ENCODE results near the gene GRB2. TPM values are rescaled to one million over a fixed set of nuclear protein-coding genes. Genes with fewer than 3 reads are reported as not detected.

Gene GRB2
- total RNA-seq, 1 donor from 2014 or later: 77.5 TPM

DNA sequence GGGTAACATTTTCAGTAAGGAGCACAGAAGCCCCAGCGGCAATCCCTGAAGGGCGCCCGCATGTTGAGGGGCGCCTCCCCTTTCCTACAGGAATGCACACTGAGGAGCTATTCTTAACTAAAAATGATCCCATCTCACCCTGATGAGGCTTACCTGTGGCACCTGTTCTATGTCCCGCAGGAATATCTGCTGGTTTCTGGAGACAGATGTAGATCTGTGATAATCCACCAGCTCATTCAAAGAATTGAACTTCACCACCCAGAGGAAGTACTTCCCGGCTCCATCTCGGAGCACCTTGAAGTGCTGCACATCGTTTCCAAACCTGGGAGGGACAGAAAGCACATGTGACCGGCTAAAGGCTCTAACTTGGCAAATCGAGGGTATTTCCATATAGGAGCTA, 84.0 kb downstream of the GRB2 start:
- DNase-seq (ENCODE audit: low read depth): no peak
- TF ChIP-seq, protein P1, sequence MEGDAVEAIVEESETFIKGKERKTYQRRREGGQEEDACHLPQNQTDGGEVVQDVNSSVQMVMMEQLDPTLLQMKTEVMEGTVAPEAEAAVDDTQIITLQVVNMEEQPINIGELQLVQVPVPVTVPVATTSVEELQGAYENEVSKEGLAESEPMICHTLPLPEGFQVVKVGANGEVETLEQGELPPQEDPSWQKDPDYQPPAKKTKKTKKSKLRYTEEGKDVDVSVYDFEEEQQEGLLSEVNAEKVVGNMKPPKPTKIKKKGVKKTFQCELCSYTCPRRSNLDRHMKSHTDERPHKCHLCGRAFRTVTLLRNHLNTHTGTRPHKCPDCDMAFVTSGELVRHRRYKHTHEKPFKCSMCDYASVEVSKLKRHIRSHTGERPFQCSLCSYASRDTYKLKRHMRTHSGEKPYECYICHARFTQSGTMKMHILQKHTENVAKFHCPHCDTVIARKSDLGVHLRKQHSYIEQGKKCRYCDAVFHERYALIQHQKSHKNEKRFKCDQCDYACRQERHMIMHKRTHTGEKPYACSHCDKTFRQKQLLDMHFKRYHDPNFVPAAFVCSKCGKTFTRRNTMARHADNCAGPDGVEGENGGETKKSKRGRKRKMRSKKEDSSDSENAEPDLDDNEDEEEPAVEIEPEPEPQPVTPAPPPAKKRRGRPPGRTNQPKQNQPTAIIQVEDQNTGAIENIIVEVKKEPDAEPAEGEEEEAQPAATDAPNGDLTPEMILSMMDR (conservative IDR thresholded peaks at IDR 0.05; ENCODE audit: low read depth, low read length): no peak
- no peak overlapping the region for H3K4me3 ChIP-seq (ENCODE audit: low read depth, low read length)

DNA sequence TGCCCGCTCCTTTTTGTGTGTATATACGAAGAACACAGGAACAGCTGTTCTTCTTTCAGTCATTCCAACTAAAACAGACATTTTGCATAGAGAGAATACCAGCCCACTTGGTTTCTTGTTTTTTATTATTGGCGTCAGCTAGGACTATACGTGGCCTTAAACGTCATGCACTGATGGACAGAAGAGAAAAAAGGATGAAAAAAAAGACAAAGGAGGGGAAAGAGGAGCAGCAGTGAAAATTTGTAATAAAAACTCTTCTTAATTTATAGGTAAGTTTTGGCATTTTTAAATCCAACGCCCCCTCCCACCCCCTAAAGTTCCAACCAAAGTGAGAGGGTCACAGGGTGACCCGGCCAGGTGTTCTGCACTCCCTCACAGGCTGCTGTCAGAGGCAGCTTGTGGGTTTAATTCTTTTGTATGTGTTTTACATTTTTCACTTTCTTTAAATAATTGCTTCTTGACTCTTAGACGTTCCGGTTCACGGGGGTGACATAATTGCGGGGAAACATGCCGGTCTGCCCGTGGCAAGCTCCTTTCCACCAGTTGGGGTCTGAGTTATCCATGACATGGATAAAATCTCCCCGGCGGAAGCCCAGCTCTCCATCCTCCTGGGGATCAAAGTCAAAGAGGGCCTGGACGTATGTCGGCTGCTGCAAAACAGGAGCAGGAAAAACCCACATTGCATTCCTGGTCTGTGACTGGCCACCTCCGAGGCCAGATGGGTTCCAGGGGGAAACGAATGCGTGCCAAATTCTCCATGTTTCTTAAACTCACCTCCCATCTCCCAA, 85.4 kb downstream of the GRB2 start:
- TF ChIP-seq, protein P1 (conservative IDR thresholded peaks at IDR 0.05; ENCODE audit: low read depth, low read length): no peak
- no peak for DNase-seq (ENCODE audit: low read depth)
- no peak overlapping the region for H3K4me3 ChIP-seq (ENCODE audit: low read depth, low read length)

DNA sequence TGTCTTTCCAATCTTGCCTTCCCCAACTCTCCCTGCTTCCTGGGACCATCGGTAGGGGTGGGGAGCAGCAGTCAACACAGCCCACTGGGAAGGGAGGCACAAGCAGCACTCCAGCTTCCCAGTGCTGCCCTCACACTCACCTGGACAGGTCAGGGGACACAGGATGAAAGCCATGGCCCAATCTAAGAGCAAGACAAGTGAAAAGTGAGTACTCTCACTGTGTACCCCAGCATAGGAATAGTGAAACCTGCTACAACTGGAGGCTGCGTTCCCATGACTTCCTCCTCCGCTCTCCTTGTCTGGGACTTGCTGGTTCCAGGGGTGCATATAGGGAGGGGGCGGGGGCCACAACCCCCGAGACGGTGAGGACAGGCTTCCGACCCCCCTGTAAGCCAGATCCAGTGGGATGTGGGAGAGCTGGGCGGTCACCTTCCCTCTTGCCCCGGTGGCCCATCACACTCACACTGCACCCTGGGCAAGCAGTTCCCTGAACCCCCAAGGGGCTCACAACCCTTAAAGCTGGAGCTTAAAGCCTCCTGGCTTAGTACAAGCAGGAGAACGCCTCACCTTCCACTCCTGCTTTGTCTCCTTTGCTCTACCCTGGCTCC, 86.8 kb downstream of the GRB2 start:
- H3K4me3 ChIP-seq (ENCODE audit: low read depth, low read length): no peak overlapping the region
- no peak for DNase-seq (ENCODE audit: low read depth)
- TF ChIP-seq, protein P1 (conservative IDR thresholded peaks at IDR 0.05; ENCODE audit: low read depth, low read length): no peak

DNA sequence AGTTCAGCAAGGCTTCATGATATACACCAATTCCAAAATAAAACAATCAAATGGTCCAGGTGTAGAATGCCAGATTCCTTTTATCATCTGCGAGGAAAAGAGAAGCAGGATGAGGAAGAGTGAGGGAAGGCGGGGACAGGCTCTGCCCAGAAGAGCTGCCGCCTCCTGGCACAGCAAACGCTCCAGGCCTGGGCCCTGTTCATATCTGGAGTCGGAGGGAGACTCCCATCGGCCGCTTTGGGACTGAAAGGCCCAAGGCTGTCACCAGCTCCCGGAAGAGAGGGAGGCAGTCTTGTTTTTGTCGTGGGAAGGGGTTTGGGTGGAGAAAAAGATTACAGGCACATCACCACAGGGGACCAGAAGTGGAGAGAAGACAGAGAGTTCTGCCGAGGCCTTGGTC, 87.3 kb downstream of the GRB2 start:
- H3K4me3 ChIP-seq (ENCODE audit: low read depth, low read length): no peak overlapping the region
- DNase-seq (ENCODE audit: low read depth): no peak
- TF ChIP-seq, protein P1 (conservative IDR thresholded peaks at IDR 0.05; ENCODE audit: low read depth, low read length): no peak

DNA sequence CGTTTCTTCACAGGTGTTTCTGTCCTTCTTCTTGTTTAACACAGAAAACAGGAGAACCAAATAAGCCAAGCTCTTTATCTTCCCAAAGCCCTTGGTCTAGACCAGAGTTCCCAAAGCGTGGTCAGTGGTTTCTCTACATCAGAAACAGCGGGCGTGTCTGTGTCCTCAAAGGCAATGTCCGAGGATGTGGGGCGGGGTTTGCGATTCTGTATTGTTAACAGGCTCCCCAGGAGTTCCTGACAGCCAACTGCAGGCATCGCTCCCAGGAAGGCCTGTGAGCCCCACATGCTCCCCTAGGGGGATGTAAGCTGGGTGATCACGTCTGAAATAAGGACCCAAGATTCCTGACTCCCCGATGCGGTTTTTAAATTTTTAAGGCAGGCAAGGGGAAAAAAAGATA, 87.8 kb downstream of the GRB2 start:
- DNase-seq (ENCODE audit: low read depth): no peak
- TF ChIP-seq, protein P1 (conservative IDR thresholded peaks at IDR 0.05; ENCODE audit: low read depth, low read length): no peak
- no peak overlapping the region for H3K4me3 ChIP-seq (ENCODE audit: low read depth, low read length)

DNA sequence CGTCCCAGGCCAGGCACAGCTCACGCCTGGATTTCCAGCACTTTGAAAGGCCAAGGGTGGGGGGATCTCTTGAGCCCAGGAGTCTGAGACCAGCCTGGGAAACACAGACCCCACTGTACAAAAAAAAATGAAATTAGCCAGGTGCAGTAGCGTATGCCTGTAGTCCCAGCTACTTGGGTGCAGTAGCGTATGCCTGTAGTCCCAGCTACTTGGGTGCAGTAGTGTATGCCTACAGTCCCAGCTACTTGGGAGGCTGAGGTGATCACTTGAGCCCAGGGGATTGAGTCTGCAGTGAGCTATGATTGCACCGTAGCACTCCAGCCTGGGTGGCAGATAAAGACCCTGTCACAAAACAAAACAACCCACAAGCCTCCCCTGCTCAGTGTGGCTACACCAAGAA, 89.2 kb downstream of the GRB2 start:
- TF ChIP-seq, protein P1 (conservative IDR thresholded peaks at IDR 0.05; ENCODE audit: low read depth, low read length): no peak
- no peak for DNase-seq (ENCODE audit: low read depth)
- H3K4me3 ChIP-seq (ENCODE audit: low read depth, low read length): no peak overlapping the region

Measured in epithelial cell of proximal tubule (primary cell).